IMR-90 (cell line): ENCODE results near the gene CD276. TPM values are rescaled to one million over a fixed set of nuclear protein-coding genes. Genes with fewer than 3 reads are reported as not detected.

Experiments used
- ATAC-seq: fragments of 200-7000 bp; cut with Tn5 transposase; 2 replicates; pipeline ENCODE4 v1.9.1; 2020; ENCODE audit warnings: low read depth, mild to moderate bottlenecking, moderate library complexity
- BruUV-seq: library from RNA; stranded (reverse); fragments of 400-500 nt; replicated peaks from 2 replicates; lab custom pipeline; 2021; lab: Mats Ljungman, UMichigan
- CTCF ChIA-PET: fragments of 300-600 bp; formaldehyde crosslinking; extraction: SDS; loops from one replicate; lab custom pipeline; 2021; ENCODE audit warnings: antibody characterized with exemption; lab: Yijun Ruan, JAX
- POLR2A ChIA-PET: fragments of 300-600 bp; sonication (Branson Sonifier 250); formaldehyde crosslinking; loops from one replicate; lab custom pipeline; 2022; ENCODE audit warnings: antibody characterized with exemption; ENCODE audit not compliant: unreplicated experiment; lab: Charles Lee
- DNase-seq: peaks from one replicate; pipeline ENCODE4 v3.0.0; 2013
- H2AFZ ChIP-seq: replicated peaks from 2 replicates; pipeline ENCODE3; 2013; ENCODE audit warnings: low read length, mild to moderate bottlenecking; ENCODE audit not compliant: poor library complexity
- H2AK5ac ChIP-seq: 2 replicates; pipeline ENCODE4 v1.6.1; 2013; ENCODE audit warnings: low read depth, low read length, inconsistent platforms
- H2AK9ac ChIP-seq: replicated peaks from 2 replicates; pipeline ENCODE3; 2013; ENCODE audit warnings: mild to moderate bottlenecking, low read depth, low read length, moderate library complexity; ENCODE audit not compliant: poor library complexity
- H2BK120ac ChIP-seq: 2 replicates; pipeline ENCODE4 v1.6.1; 2013; ENCODE audit warnings: low read depth, low read length, inconsistent platforms
- H2BK15ac ChIP-seq: 3 replicates; pipeline ENCODE4 v1.6.1; 2013; ENCODE audit warnings: low read depth, low read length, inconsistent platforms
- H2BK20ac ChIP-seq: 2 replicates; pipeline ENCODE4 v1.6.1; 2013; ENCODE audit warnings: low read depth, mild to moderate bottlenecking, inconsistent platforms, low read length, moderate library complexity
- H2BK5ac ChIP-seq: 2 replicates; pipeline ENCODE4 v1.6.1; 2013; ENCODE audit warnings: mild to moderate bottlenecking, low read depth, low read length, inconsistent platforms; ENCODE audit not compliant: poor library complexity, severe bottlenecking
- H3K14ac ChIP-seq: replicated peaks from 2 replicates; pipeline ENCODE4 v1.6.1; 2013; ENCODE audit warnings: low read depth, low read length, inconsistent platforms
- H3K18ac ChIP-seq: 2 replicates; pipeline ENCODE4 v1.6.1; 2013; ENCODE audit warnings: low read depth, low read length, control low read depth
- H3K23ac ChIP-seq: 2 replicates; pipeline ENCODE4 v1.6.1; 2013; ENCODE audit warnings: low read depth, low read length, inconsistent platforms
- H3K27ac ChIP-seq: 2 replicates; pipeline ENCODE4 v1.5.1; 2013; ENCODE audit warnings: mild to moderate bottlenecking, control low read depth, low read length; ENCODE audit not compliant: insufficient read depth
- H3K27me3 ChIP-seq: 2 replicates; pipeline ENCODE4 v1.6.1; 2013; ENCODE audit warnings: low read length; ENCODE audit not compliant: control insufficient read depth, insufficient read depth
- H3K36me3 ChIP-seq: 2 replicates; pipeline ENCODE4 v1.6.1; 2013; ENCODE audit warnings: low read length, mixed read lengths; ENCODE audit not compliant: control insufficient read depth, insufficient read depth
- H3K4ac ChIP-seq: 2 replicates; pipeline ENCODE4 v1.6.1; 2013; ENCODE audit warnings: low read depth, low read length, inconsistent platforms
- H3K4me1 ChIP-seq: 2 replicates; pipeline ENCODE4 v1.6.1; 2013; ENCODE audit warnings: low read length, mixed read lengths; ENCODE audit not compliant: control insufficient read depth, insufficient read depth
- H3K4me2 ChIP-seq: 2 replicates; pipeline ENCODE4 v1.6.1; 2013; ENCODE audit warnings: low read depth, mild to moderate bottlenecking, control low read depth, low read length, moderate library complexity
- H3K4me3 ChIP-seq: 2 replicates; pipeline ENCODE4 v1.5.1; 2013; ENCODE audit warnings: low read depth, mild to moderate bottlenecking, control low read depth, low read length, moderate library complexity; ENCODE audit not compliant: insufficient read depth
- H3K56ac ChIP-seq: 2 replicates; pipeline ENCODE4 v1.6.1; 2013; ENCODE audit warnings: low read length, inconsistent platforms; ENCODE audit not compliant: insufficient read depth; ENCODE audit errors: extremely low read depth
- H3K79me1 ChIP-seq, 2 experiments: 2 replicates each; pipeline ENCODE4 v1.6.1; 2013; ENCODE audit warnings: low read length in 2 of 2, inconsistent platforms in 1 of 2, low read depth in 1 of 2
- H3K9ac ChIP-seq: 2 replicates; pipeline ENCODE4 v1.6.1; 2013; ENCODE audit warnings: low read depth, low read length, control low read depth
- H3K9me1 ChIP-seq: 2 replicates; pipeline ENCODE4 v1.6.1; 2013; ENCODE audit warnings: low read length, inconsistent platforms; ENCODE audit not compliant: insufficient read depth
- H3K9me3 ChIP-seq: 2 replicates; pipeline ENCODE4 v1.6.1; 2013; ENCODE audit warnings: low read length; ENCODE audit not compliant: control insufficient read depth, insufficient read depth
- H4K20me1 ChIP-seq: 2 replicates; pipeline ENCODE4 v1.6.1; 2013; ENCODE audit warnings: low read length, inconsistent platforms; ENCODE audit not compliant: insufficient read depth
- H4K5ac ChIP-seq: 2 replicates; pipeline ENCODE4 v1.6.1; 2013; ENCODE audit warnings: mild to moderate bottlenecking, low read depth, low read length, control low read depth
- H4K8ac ChIP-seq, 2 experiments: 2 replicates each; pipeline ENCODE4 v1.6.1; 2013; ENCODE audit warnings: low read depth in 2 of 2, low read length in 2 of 2, control low read depth in 1 of 2, inconsistent platforms in 1 of 2
- H4K91ac ChIP-seq: 2 replicates; pipeline ENCODE4 v1.6.1; 2013; ENCODE audit warnings: low read depth, low read length, inconsistent platforms; ENCODE audit not compliant: insufficient read depth
- CEBPB ChIP-seq: IDR thresholded peaks from 2 replicates; pipeline ENCODE4 v1.6.1; 2012; ENCODE audit warnings: low read depth, low read length, improper control_type of control experiment
- CTCF ChIP-seq: conservative IDR thresholded peaks from 2 replicates; pipeline ENCODE4 v1.5.1; 2012; ENCODE audit warnings: mild to moderate bottlenecking, low read depth, low read length, improper control_type of control experiment
- FOS ChIP-seq: fragments of 150-350 bp; IDR thresholded peaks from 2 replicates; pipeline ENCODE4 v1.6.1; 2016; ENCODE audit warnings: low read depth, low read length
- MXI1 ChIP-seq: IDR thresholded peaks from 2 replicates; pipeline ENCODE4 v1.6.1; 2012; ENCODE audit warnings: low read depth, mild to moderate bottlenecking, low read length, moderate library complexity, borderline replicate concordance
- NFE2L2 ChIP-seq: fragments of 150-350 bp; IDR thresholded peaks from 2 replicates; pipeline ENCODE4 v1.6.1; 2016; ENCODE audit warnings: low read depth, mild to moderate bottlenecking, low read length
- RAD21 ChIP-seq: IDR thresholded peaks from 2 replicates; pipeline ENCODE4 v1.6.1; 2012; ENCODE audit warnings: low read length, improper control_type of control experiment
- RCOR1 ChIP-seq: IDR thresholded peaks from 2 replicates; pipeline ENCODE4 v1.6.1; 2012; ENCODE audit warnings: mild to moderate bottlenecking, low read length, improper control_type of control experiment; ENCODE audit not compliant: insufficient replicate concordance
- WGBS, 2 experiments: methylation state at CpG; one replicate each; pipeline versions ENCODE4 v1.1.5 to v1.1.7; 2013; ENCODE audit warnings: missing lambda C conversion rate in 2 of 2; ENCODE audit not compliant: insufficient read length in 1 of 2; ENCODE audit errors: extremely low coverage in 2 of 2; 5-methylcytosine and 5-hydroxymethylcytosine counted together
- dilution Hi-C: fragments of 300-500 bp; cut with HindIII; formaldehyde crosslinking; loops from one replicate; pipeline ENCODE4 v1.14.3; 2018; ENCODE audit warnings: low sequenced_read_pairs; ENCODE audit not compliant: unreplicated experiment
- in situ Hi-C: fragments of 300-500 bp; cut with MboI; formaldehyde crosslinking; loops from 3 replicates; pipeline ENCODE4 v1.14.3; 2019; ENCODE audit warnings: low sequenced_read_pairs, inconsistent platforms, mixed read lengths
- intact Hi-C: fragments of 100-400 bp; cut with micrococcal nuclease; formaldehyde crosslinking; loops from 2 replicates; pipeline ENCODE4 v1.10.0; 2022
- polyA plus RNA-seq, 3 experiments: library from polyadenylated mRNA; depleted of rRNA; stranded (reverse); fragments of >200 nt; gene quantifications; 2 replicates each; pipeline ENCODE4 v1.2.3, GENCODE V29; 2012; ENCODE audit warnings: low replicate concordance in 1 of 3
- total RNA-seq: library from RNA; depleted of rRNA; stranded (reverse); fragments of >200 nt; gene quantifications from 2 replicates; pipeline ENCODE4 v1.2.3, GENCODE V29; 2012

Gene CD276
- total and polyA plus RNA-seq, 2 of the 4 experiments (the other 2 are of a cell fraction), result 30.8 to 149 TPM

GRCh38 chr15:73751899-73752805 lies 68.0 kb downstream of the CD276 start:
- Histone ChIP-seq H3K9ac (no peak overlapping the region), H3K18ac (no peak overlapping the region), H3K27ac (no peak overlapping the region), H3K9me3 (peaks cover 2% of the 10 kb centered on the region; the same call in 1 of the 2 replicates), H3K4me3 (peak overlapping the region; percentile 37), H3K27me3 (peaks cover 83% of the 10 kb centered on the region), H2BK20ac (no peak overlapping the region), H3K4me2 (peak overlapping the region; percentile 57), H3K4me1 (no peaks in the 10 kb centered on the region), H3K9me1 (peaks cover 3% of the 10 kb centered on the region; the same call in 1 of the 2 replicates), H4K8ac (no peak overlapping the region), H4K91ac (no peak overlapping the region), H2AK5ac (no peak overlapping the region), H2BK120ac (no peak overlapping the region), H4K20me1 (no peaks in the 10 kb centered on the region; the same call in none of the 2 replicates), H3K79me1 (no peaks in the 10 kb centered on the region), H2AFZ (peak overlapping the region; percentile 78), H2BK5ac (no peak overlapping the region), H2AK9ac (no peak overlapping the region), H3K36me3 (no peaks in the 10 kb centered on the region), H3K23ac (no peak overlapping the region), H3K56ac (no peak overlapping the region), H4K5ac (no peak overlapping the region), H2BK15ac (no peak overlapping the region), H3K14ac (no peak overlapping the region), H3K4ac (no peak overlapping the region)
- in situ Hi-C loops, result no loop called here
- dilution Hi-C loops, result no loop called here
- ATAC-seq (peak; percentile 45), DNase-seq (no peak)
- TF ChIP-seq RAD21 (no peak), CTCF (no peak), CEBPB (no peak), RCOR1 (no peak), FOS (no peak), MXI1 (no peak), NFE2L2 (no peak)
- 0% methylated on average over 41 of the region's 79 CpGs; no CpG with 5 or more reads in 1 of the 2 experiments for whole genome bisulfite sequencing, 2 experiments
- intact Hi-C loops, result loop anchor here (1.0 kb wide), 1 partner anchor 29 kb away; no protein-coding TSS in a partner anchor
- ChIA-PET POLR2A (no interaction called here), CTCF (no interaction called here)
- no TSS peak for BruUV-seq
